Left lung (tissue), 10 donors: ENCODE data around the gene PPRC1. TPM values are rescaled to one million over a fixed set of nuclear protein-coding genes. Genes with fewer than 3 reads are reported as not detected.

Experiments
- ATAC-seq: fragments of 200-7000 bp; cut with Tn5 transposase; one replicate; pipeline ENCODE4 v1.9.1; 2020; ENCODE audit warnings: moderate library complexity
- DNase-seq, 4 donors: peaks; one replicate each; pipeline ENCODE4 v3.0.0-alpha.2; 2013 to 2020
- H3K27ac ChIP-seq, 2 donors: fragments of 200-600 bp; sonication (generic) in 1 of 2; one replicate each; pipeline versions ENCODE4 v1.5.0 to v1.8.0; 2020 to 2021
- H3K27me3 ChIP-seq, 2 donors: fragments of 200-600 bp; sonication (generic) in 1 of 2; one replicate each; pipeline versions ENCODE4 v1.5.0 to v1.8.0; 2020 to 2021
- H3K36me3 ChIP-seq, 2 donors: fragments of 200-600 bp; sonication (generic) in 1 of 2; one replicate each; pipeline versions ENCODE4 v1.5.0 to v1.8.0; 2020 to 2021
- H3K4me1 ChIP-seq, 2 donors: fragments of 200-600 bp; one replicate each; pipeline ENCODE4 v1.8.0; 2021
- H3K4me3 ChIP-seq, 2 donors: fragments of 200-600 bp; sonication (generic) in 1 of 2; one replicate each; pipeline versions ENCODE4 v1.5.0 to v1.8.0; 2020 to 2021; ENCODE audit warnings: mild to moderate bottlenecking in 1 of 2
- H3K9me3 ChIP-seq, 2 donors: fragments of 200-600 bp; sonication (generic) in 1 of 2; one replicate each; pipeline versions ENCODE4 v1.5.0 to v1.8.0; 2020 to 2021
- intact Hi-C, 2 donors: fragments of 100-400 bp; cut with DNase I; formaldehyde crosslinking; loops; one replicate each; pipeline versions ENCODE4 v1.11.2 to v1.14.2; 2022
- polyA plus RNA-seq, 6 donors: library from polyadenylated mRNA; unstranded; fragments of 120-200 nt; gene quantifications; one replicate each; pipeline ENCODE4 v1.2.1, GENCODE V29; 2013; ENCODE audit not compliant: insufficient read length in 6 of 6
- total RNA-seq, 2 donors: library from RNA; stranded (reverse); fragmentation: NEBNext Ultra II Directional; extraction: Animal tissue kit (Norgen Biotek cat#: 25700); gene quantifications; one replicate each; pipeline ENCODE4 v1.2.1, GENCODE V29; 2021
- TF ChIP-seq, protein P1 (sequence below), 2 donors: fragments of 200-600 bp; sonication (generic) in 1 of 2; IDR thresholded peaks; one replicate each; pipeline versions ENCODE4 v1.5.0 to v1.8.0; 2021; ENCODE audit warnings: antibody characterized with exemption in 2 of 2
- donor health status: DM: no; HTN: yes; CAD: no.
- donor health status: DM: no; HTN: no; CAD: no.

Gene PPRC1
- total and polyA plus RNA-seq, 8 donors: 27.8 to 52.9 (median 42.0) TPM

DNA sequence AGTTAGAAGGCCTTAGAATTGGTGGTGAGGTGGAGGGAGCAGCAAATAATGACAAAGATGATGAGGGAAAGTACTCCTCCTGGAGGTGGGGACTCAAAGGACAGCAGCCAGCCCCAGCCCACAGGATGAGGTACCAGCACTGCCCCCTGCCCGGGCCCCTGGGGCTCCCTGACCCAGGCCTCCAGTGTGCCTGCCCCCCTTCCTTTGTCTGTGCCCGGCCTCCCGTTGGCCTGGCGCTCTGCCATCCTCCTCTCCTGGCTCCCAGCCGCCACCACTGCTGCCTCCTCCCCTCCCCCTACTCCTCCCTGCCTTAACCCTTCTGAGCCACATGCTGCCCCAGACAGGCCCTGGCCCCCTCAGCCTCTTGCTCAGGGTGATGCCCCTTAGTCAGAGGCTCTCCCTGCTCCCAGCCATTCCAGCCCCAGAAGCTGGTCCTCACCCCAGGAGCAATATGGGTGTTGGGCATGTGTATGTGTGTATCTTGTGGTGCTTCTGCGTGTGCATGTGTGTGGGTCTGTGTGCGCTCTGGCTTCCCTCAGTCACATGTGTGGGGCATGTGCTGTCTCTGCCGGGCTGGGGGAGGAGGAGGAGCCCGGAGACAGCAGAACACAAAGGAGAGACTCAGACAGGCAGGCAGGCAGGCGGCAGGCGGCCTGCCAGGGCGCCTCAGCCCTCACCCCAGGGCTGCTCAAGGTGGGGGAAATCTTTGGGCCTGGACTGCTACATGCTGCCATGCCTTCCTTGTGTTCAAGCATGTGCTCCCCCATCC, 15.3 kb upstream of the PPRC1 start:
- Histone ChIP-seq H3K4me1 (peaks cover 67 to 75% of the 10 kb centered on the region in 2 donors), H3K27me3 (no peaks in the 10 kb centered on the region), H3K4me3 (peak overlapping the region; percentile 5 to 86), H3K27ac (peak overlapping the region; percentile 93 to 95), H3K36me3 (no peaks in the 10 kb centered on the region), H3K9me3 (no peaks in the 10 kb centered on the region)
- peak; percentile 8 for ATAC-seq
- TF ChIP-seq, protein P1, sequence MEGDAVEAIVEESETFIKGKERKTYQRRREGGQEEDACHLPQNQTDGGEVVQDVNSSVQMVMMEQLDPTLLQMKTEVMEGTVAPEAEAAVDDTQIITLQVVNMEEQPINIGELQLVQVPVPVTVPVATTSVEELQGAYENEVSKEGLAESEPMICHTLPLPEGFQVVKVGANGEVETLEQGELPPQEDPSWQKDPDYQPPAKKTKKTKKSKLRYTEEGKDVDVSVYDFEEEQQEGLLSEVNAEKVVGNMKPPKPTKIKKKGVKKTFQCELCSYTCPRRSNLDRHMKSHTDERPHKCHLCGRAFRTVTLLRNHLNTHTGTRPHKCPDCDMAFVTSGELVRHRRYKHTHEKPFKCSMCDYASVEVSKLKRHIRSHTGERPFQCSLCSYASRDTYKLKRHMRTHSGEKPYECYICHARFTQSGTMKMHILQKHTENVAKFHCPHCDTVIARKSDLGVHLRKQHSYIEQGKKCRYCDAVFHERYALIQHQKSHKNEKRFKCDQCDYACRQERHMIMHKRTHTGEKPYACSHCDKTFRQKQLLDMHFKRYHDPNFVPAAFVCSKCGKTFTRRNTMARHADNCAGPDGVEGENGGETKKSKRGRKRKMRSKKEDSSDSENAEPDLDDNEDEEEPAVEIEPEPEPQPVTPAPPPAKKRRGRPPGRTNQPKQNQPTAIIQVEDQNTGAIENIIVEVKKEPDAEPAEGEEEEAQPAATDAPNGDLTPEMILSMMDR (IDR thresholded peaks at IDR 0.05): no peak
- DNase-seq: peak; percentile 83 to 91 (median 86)
- intact Hi-C loops: no loop called here

DNA sequence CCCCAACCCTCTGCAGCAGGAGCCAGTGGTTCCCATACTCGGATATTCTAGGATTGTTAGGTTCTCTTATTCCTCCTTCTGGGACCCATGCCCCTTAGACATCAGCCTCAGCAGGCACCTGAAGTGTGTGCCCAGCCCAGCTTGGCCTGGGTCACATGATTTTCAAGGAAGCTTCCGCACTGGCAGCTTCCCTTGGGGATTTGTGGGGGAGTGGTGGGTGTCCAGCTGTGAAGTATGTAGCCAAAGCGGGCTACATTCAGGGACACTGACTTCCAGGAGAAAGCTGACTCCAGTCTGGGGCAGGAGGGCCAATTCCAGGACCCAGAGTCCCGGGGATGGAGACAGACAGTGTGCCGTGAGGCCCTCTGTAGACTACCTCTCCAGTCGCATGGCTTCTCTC, 14.0 kb upstream of the PPRC1 start:
- peaks cover 55 to 63% of the 10 kb centered on the region in 2 donors for H3K4me1 ChIP-seq
- TF ChIP-seq, protein P1 (IDR thresholded peaks at IDR 0.05): no peak
- no peaks in the 10 kb centered on the region for H3K9me3 ChIP-seq
- ATAC-seq (peak; percentile 2), DNase-seq (peak in 2 of 4 donors; percentile 42 to 64)
- intact Hi-C loops: no loop called here
- H3K27me3 ChIP-seq: no peaks in the 10 kb centered on the region
- peak overlapping the region; percentile 93 to 95 for H3K27ac ChIP-seq
- H3K4me3 ChIP-seq: peak overlapping the region; percentile 68 to 86
- H3K36me3 ChIP-seq: no peaks in the 10 kb centered on the region

DNA sequence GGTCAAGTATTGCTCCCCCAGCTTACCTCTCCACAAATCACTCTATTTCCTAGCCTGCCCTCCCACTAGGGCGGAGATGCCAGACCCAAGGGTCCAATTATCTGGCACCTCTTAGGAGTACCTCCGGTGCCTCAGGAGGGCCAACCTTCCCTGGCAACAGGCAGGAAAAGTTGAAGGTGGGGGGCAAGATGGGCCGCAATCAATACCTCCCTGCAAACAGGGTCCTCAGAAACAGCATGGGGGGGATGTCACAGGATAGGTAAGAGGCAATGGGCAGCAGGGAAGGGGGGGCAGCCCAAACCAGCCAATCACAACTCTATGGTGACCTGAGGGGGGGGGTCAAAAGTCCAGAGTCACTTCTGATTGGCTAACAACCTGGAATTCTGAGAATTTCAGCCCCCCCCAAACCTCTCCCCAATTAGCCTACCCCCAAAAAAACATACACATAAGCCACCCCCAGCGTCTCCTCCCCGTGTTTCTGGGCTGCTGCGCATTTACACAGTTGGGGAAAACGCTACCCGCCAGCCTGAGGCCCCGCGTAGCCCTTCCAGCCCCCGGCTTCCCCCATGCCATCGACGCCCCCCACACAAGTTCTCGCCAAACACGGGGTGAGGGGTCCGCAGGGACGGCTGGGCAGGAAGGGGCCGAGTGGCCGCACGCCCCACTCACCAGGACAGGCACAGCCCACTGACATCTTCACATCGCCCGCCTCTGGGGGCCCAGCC, 13.3 kb upstream of the PPRC1 start:
- Histone ChIP-seq H3K4me1 (peaks cover 52 to 59% of the 10 kb centered on the region in 2 donors), H3K27me3 (no peaks in the 10 kb centered on the region), H3K9me3 (no peaks in the 10 kb centered on the region), H3K27ac (peak overlapping the region; percentile 93 to 95), H3K4me3 (peak overlapping the region; percentile 68 to 86), H3K36me3 (no peaks in the 10 kb centered on the region)
- ATAC-seq (peak; percentile 32), DNase-seq (peak in 2 of 4 donors; percentile 72 to 75)
- intact Hi-C loops: no loop called here
- TF ChIP-seq, protein P1 (IDR thresholded peaks at IDR 0.05): no peak

DNA sequence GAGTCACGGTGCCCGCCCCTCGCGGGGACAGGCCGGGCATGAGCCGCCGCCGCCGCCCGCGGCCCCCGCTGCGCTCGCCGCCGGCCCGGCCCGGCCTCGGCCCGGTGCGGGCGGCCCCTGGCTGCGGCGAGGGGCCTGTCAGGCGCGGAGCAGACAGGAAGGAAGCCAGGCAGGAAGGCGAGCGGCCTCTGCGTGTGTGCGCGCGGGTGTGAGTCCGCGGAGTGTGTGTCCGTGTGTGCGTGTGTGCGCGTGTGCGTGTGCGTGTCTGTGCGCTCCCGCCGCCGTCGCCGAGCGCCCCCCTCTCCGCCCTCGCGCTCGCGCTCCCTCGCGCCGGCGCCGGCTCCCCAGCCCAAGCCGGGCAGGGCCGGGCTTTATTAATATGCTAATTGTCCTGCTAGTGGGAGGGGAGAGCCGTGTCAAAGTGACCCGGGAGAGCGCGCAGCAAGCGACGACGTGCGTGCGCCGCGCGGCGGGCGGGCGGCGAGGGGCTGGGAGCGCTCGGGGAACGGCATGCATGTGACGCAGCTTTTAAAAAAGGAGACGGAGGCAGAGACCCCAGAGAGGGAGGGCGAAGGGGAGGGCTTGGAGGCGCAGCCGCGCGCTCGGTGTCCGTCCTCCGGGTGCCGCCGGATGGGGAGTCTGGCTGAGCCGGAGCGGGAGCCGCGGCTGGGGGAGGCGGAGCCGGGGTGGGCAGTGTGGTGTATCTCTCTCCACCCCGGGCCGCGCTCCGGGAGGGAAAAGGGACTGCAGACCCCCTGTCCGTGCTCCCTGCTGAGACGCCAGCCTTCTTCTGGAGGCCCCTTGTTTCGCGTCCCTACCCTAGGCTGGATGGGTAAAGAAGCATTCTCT, 12.5 kb upstream of the PPRC1 start, which contains the start of gene LDB1:
Gene LDB1 (minus strand): TSS at position 227 of the 849 bp plus-strand sequence. CDS start 258 bp downstream, outside the sequence.
- Histone ChIP-seq H3K27ac (peak within 1 kb of the TSS; percentile 93 to 95), H3K27me3 (no peaks in the 10 kb centered on the region), H3K4me1 (peaks cover 47 to 53% of the 10 kb centered on the region in 2 donors), H3K36me3 (no peaks in the 10 kb centered on the region), H3K4me3 (peak within 1 kb of the TSS; percentile 68 to 86), H3K9me3 (no peaks in the 10 kb centered on the region)
- TF ChIP-seq, protein P1 (IDR thresholded peaks at IDR 0.05): no peak
- ATAC-seq (peak; percentile 72), DNase-seq (peak; percentile 84 to 94 (median 90))
- intact Hi-C loops: no loop called here
